ENCODE results near the gene ZNF485.

The ZNF485 gene

GRCh38 chr10:43665054-43665453 is 58.8 kb downstream of the ZNF485 start:
- DNase-seq, result no peak
- no peak overlapping the region for H3K18ac ChIP-seq (ENCODE audit: low read length)
- whole genome bisulfite sequencing (ENCODE audit: extremely low coverage, insufficient coverage, insufficient read length), result no CpG with 5 or more reads among the region's 3 CpGs

GRCh38 chr10:43666552-43666951 is 60.3 kb downstream of the ZNF485 start:
- Histone ChIP-seq H2BK120ac (ENCODE audit: insufficient read depth, low read length, poor library complexity) (no peak overlapping the region), H3K4me1 (ENCODE audit: control insufficient read depth in 1 of 2, insufficient read depth in 2 of 2, low read length in 2 of 2) (no peaks in the 10 kb centered on the region), H3K4me2 (ENCODE audit: low read length) (no peak overlapping the region), H4K91ac (ENCODE audit: low read depth, low read length) (no peak overlapping the region), H2AK5ac (ENCODE audit: low read length) (no peak overlapping the region), H3K27me3 (ENCODE audit: insufficient read depth, low read length) (no peaks in the 10 kb centered on the region), H3K79me2 (ENCODE audit: control insufficient read depth, insufficient read depth, low read length, poor library complexity) (no peaks in the 10 kb centered on the region), H3K79me1 (ENCODE audit: low read length) (no peaks in the 10 kb centered on the region), H3K36me3 (ENCODE audit: control insufficient read depth in 1 of 2, insufficient read depth in 2 of 2, low read length in 2 of 2) (no peaks in the 10 kb centered on the region), H3K4ac (ENCODE audit: low read depth, low read length) (no peak overlapping the region), H3K18ac (ENCODE audit: low read length) (no peak overlapping the region), H3K27ac (ENCODE audit: low read depth, low read length) (no peak overlapping the region), H2AFZ (ENCODE audit: insufficient read depth, low read length, poor library complexity) (no peak overlapping the region), H4K12ac (ENCODE audit: low read depth, low read length) (no peak overlapping the region), H2BK12ac (ENCODE audit: low read length) (no peak overlapping the region), H3K9ac (ENCODE audit: low read length) (no peak overlapping the region), H3K14ac (ENCODE audit: low read length) (no peak overlapping the region), H4K8ac (ENCODE audit: low read depth, low read length) (no peak overlapping the region), H3K4me3 (ENCODE audit: low read depth, low read length) (no peak overlapping the region), H3K23ac (ENCODE audit: low read length) (no peak overlapping the region), H2BK5ac (ENCODE audit: low read depth, low read length, poor library complexity) (no peak overlapping the region), H3K9me3 (ENCODE audit: insufficient read depth, low read depth, low read length) (peaks cover 3% of the 10 kb centered on the region)
- no peak for DNase-seq
- no CpG with 5 or more reads among the region's 9 CpGs for WGBS (ENCODE audit: extremely low coverage, insufficient coverage, insufficient read length)

More at GRCh38 chr10:43665054-43665453, 58.8 kb downstream of the ZNF485 start:
- Histone ChIP-seq H3K9me3 (ENCODE audit: insufficient read depth, low read depth, low read length) (no peaks in the 10 kb centered on the region), H4K91ac (ENCODE audit: low read depth, low read length) (no peak overlapping the region), H3K23ac (ENCODE audit: low read length) (no peak overlapping the region), H4K12ac (ENCODE audit: low read depth, low read length) (no peak overlapping the region), H2BK5ac (ENCODE audit: low read depth, low read length, poor library complexity) (no peak overlapping the region), H3K4me1 (ENCODE audit: control insufficient read depth in 1 of 2, insufficient read depth in 2 of 2, low read length in 2 of 2) (no peaks in the 10 kb centered on the region), H3K79me2 (ENCODE audit: control insufficient read depth, insufficient read depth, low read length, poor library complexity) (no peaks in the 10 kb centered on the region), H3K79me1 (ENCODE audit: low read length) (no peaks in the 10 kb centered on the region), H3K4me2 (ENCODE audit: low read length) (no peak overlapping the region), H3K9ac (ENCODE audit: low read length) (no peak overlapping the region), H3K4me3 (ENCODE audit: low read depth, low read length) (no peak overlapping the region), H3K27ac (ENCODE audit: low read depth, low read length) (no peak overlapping the region), H2AFZ (ENCODE audit: insufficient read depth, low read length, poor library complexity) (no peak overlapping the region), H2AK5ac (ENCODE audit: low read length) (no peak overlapping the region), H3K36me3 (ENCODE audit: control insufficient read depth in 1 of 2, insufficient read depth in 2 of 2, low read length in 2 of 2) (no peaks in the 10 kb centered on the region), H3K14ac (ENCODE audit: low read length) (no peak overlapping the region), H4K8ac (ENCODE audit: low read depth, low read length) (no peak overlapping the region), H3K27me3 (ENCODE audit: insufficient read depth, low read length) (no peaks in the 10 kb centered on the region), H2BK120ac (ENCODE audit: insufficient read depth, low read length, poor library complexity) (no peak overlapping the region), H3K4ac (ENCODE audit: low read depth, low read length) (no peak overlapping the region), H2BK12ac (ENCODE audit: low read length) (no peak overlapping the region)

- no peak overlapping the region for H4K91ac ChIP-seq (ENCODE audit: low read depth, low read length)
- no peak overlapping the region for H3K9ac ChIP-seq (ENCODE audit: low read length)
- no peak overlapping the region for H3K4me2 ChIP-seq (ENCODE audit: low read length)
- no peak overlapping the region for H3K14ac ChIP-seq (ENCODE audit: low read length)
- DNase-seq, result peak in 1 of 2 donors; percentile 12
- no peak overlapping the region for H3K27ac ChIP-seq (ENCODE audit: low read depth, low read length)
- H3K18ac ChIP-seq (ENCODE audit: low read length), result no peak overlapping the region
- H3K4ac ChIP-seq (ENCODE audit: low read depth, low read length), result no peak overlapping the region
- H2AK5ac ChIP-seq (ENCODE audit: low read length), result no peak overlapping the region
- no CpG with 5 or more reads among the region's 35 CpGs for WGBS (ENCODE audit: extremely low coverage, insufficient coverage, insufficient read length)
- no peak overlapping the region for H2BK12ac ChIP-seq (ENCODE audit: low read length)
- no peak overlapping the region for H2AFZ ChIP-seq (ENCODE audit: insufficient read depth, low read length, poor library complexity)
- H3K27me3 ChIP-seq (ENCODE audit: insufficient read depth, low read length), result no peaks in the 10 kb centered on the region
- H3K9me3 ChIP-seq (ENCODE audit: insufficient read depth, low read depth, low read length), result peaks cover 3% of the 10 kb centered on the region
- no peak overlapping the region for H3K23ac ChIP-seq (ENCODE audit: low read length)
- no peaks in the 10 kb centered on the region for H3K36me3 ChIP-seq (ENCODE audit: control insufficient read depth in 1 of 2, insufficient read depth in 2 of 2, low read length in 2 of 2)
- no peak overlapping the region for H3K4me3 ChIP-seq (ENCODE audit: low read depth, low read length)
- H4K12ac ChIP-seq (ENCODE audit: low read depth, low read length), result no peak overlapping the region
- no peaks in the 10 kb centered on the region for H3K79me2 ChIP-seq (ENCODE audit: control insufficient read depth, insufficient read depth, low read length, poor library complexity)
- no peak overlapping the region for H2BK120ac ChIP-seq (ENCODE audit: insufficient read depth, low read length, poor library complexity)
- H3K4me1 ChIP-seq (ENCODE audit: control insufficient read depth in 1 of 2, insufficient read depth in 2 of 2, low read length in 2 of 2), result no peaks in the 10 kb centered on the region
- H4K8ac ChIP-seq (ENCODE audit: low read depth, low read length), result no peak overlapping the region
- no peak overlapping the region for H2BK5ac ChIP-seq (ENCODE audit: low read depth, low read length, poor library complexity)
- no peaks in the 10 kb centered on the region for H3K79me1 ChIP-seq (ENCODE audit: low read length)
These were observed 61.1 kb downstream of the ZNF485 start for GRCh38 chr10:43667317-43667731.
